LNCAP (cell line): ENCODE data around the gene RSL1D1.

Experiments
- TF ChIP-seq, protein P1 (sequence below): fragments of 450-650 bp; IDR thresholded peaks from 2 replicates; pipeline ENCODE4 v1.5.1; 2017; ENCODE audit warnings: mild to moderate bottlenecking

Gene RSL1D1

GRCh38 chr16:11843861-11844260 lies 7.5 kb downstream of the RSL1D1 start:
- TF ChIP-seq, protein P1, sequence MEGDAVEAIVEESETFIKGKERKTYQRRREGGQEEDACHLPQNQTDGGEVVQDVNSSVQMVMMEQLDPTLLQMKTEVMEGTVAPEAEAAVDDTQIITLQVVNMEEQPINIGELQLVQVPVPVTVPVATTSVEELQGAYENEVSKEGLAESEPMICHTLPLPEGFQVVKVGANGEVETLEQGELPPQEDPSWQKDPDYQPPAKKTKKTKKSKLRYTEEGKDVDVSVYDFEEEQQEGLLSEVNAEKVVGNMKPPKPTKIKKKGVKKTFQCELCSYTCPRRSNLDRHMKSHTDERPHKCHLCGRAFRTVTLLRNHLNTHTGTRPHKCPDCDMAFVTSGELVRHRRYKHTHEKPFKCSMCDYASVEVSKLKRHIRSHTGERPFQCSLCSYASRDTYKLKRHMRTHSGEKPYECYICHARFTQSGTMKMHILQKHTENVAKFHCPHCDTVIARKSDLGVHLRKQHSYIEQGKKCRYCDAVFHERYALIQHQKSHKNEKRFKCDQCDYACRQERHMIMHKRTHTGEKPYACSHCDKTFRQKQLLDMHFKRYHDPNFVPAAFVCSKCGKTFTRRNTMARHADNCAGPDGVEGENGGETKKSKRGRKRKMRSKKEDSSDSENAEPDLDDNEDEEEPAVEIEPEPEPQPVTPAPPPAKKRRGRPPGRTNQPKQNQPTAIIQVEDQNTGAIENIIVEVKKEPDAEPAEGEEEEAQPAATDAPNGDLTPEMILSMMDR, result no peak

GRCh38 chr16:11843206-11843605 lies 8.1 kb downstream of the RSL1D1 start:
- TF ChIP-seq, protein P1, result no peak

DNA sequence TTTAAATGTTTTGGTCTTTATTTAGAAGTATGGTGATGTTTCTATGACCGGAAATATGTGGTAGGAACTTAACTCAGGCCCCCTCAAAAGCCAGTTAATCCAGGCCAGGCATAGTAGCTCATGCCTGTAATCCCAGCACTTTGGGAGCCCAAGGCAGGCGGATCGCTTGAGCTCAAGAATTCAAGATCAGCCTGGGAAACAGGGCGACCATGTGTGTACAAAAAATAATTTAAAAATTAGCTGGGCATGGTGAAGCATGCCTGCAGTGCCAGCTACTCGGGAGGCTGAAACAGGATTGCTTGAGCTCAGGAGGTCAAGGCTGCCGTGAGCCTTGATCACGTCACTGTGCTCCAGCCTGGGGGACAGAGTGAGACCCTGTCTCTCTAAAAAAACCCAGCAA lies 10.3 kb downstream of the RSL1D1 start:
- TF ChIP-seq, protein P1, result no peak

GRCh38 chr16:11836650-11837244 lies 14.6 kb downstream of the RSL1D1 start:
- TF ChIP-seq, protein P1, result no peak

DNA sequence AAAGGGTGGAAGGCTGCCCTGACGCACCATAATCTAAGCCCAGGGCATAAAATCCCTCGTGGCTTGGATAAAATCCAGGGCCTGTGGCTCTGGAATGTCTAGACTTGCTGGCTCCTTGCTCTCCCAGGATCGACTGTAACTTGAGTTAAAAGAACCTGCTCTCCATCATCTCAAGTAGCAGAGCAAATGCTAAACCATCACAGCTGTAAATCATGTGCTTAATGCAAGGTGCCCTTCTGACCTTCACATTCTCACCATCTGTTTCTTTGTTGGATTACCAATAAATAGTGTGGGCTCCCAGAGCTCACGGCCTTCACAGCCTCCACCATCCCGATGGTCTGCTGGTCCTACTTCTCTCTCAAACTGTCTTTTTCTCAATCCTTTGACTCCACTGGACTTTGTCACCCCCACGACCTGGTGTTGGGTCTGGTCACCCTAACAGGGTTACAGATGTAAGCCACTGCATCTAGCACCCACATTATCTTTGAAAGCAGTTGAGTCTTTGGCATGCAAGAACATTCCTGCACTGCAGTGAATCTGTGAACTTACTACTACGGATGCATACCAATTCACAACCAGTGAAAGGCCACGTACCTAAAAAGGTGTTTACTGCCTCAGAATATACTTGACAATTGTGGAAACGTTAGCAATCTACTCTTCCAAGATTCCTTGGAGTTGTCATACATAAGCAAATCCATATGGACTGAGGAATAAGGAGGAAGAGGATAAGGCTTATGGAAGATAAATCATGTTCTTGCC lies 15.3 kb downstream of the RSL1D1 start:
- TF ChIP-seq, protein P1, result no peak

GRCh38 chr16:11835309-11835708 lies 16.0 kb downstream of the RSL1D1 start:
- TF ChIP-seq, protein P1, result no peak

- TF ChIP-seq, protein P1, result no peak
Observed at GRCh38 chr16:11833951-11834695, 17.2 kb downstream of the RSL1D1 start.
